SK-N-SH (cell line): Measurements from ENCODE around the gene NUP188.

Experiments
- SIN3A ChIP-seq: IDR thresholded peaks from 2 replicates; pipeline ENCODE4 v1.6.1; 2012; ENCODE audit warnings: low read depth, mild to moderate bottlenecking, low read length, moderate library complexity, borderline replicate concordance
- TCF12 ChIP-seq: IDR thresholded peaks from 2 replicates; pipeline ENCODE4 v1.4.0; 2012
- TF ChIP-seq, protein P1 (sequence below): fragments of 200-600 bp; sonication (generic); IDR thresholded peaks from 2 replicates; pipeline ENCODE4 v1.6.1; 2017; ENCODE audit warnings: antibody characterized with exemption, mild to moderate bottlenecking, moderate library complexity

DNA sequence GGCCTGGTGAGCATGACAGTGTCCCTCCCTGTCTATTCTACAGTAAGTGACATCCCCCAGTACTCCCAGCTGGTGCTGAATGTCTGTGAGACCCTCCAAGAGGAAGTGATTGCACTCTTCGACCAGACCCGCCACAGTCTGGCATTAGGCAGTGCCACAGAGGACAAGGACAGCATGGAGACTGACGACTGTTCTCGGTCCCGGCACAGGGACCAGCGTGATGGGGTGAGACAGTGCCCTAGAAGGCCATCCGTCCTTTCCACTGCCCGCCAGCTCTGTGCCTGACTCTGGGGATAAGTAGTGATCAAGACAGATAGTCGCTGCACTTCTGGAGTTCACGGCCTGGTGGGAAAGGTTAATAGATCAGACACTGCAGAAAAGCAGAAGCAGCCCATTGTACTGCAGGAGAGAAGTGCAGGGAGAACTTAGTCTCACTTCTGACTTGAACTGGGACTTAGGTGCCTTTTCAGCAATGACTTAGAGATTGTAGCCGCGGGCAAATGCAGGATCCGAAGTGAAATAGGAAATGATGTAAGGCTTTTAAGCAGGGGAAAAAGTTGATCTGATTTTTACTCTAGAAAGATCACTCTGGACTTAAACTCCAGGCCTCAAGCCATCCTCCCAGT, 52.2 kb downstream of the NUP188 start:
- TF ChIP-seq, protein P1, sequence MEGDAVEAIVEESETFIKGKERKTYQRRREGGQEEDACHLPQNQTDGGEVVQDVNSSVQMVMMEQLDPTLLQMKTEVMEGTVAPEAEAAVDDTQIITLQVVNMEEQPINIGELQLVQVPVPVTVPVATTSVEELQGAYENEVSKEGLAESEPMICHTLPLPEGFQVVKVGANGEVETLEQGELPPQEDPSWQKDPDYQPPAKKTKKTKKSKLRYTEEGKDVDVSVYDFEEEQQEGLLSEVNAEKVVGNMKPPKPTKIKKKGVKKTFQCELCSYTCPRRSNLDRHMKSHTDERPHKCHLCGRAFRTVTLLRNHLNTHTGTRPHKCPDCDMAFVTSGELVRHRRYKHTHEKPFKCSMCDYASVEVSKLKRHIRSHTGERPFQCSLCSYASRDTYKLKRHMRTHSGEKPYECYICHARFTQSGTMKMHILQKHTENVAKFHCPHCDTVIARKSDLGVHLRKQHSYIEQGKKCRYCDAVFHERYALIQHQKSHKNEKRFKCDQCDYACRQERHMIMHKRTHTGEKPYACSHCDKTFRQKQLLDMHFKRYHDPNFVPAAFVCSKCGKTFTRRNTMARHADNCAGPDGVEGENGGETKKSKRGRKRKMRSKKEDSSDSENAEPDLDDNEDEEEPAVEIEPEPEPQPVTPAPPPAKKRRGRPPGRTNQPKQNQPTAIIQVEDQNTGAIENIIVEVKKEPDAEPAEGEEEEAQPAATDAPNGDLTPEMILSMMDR = no peak
- no peak for TF ChIP-seq TCF12
- no peak for TF ChIP-seq SIN3A
